Measurements from ENCODE around the gene GALK1.
"Not testable (repeated sequence)": the region's sequence is repeated elsewhere in the genome, so short reads cannot be mapped to it uniquely, and the experiment has no call there.

GALK1 gene

DNA sequence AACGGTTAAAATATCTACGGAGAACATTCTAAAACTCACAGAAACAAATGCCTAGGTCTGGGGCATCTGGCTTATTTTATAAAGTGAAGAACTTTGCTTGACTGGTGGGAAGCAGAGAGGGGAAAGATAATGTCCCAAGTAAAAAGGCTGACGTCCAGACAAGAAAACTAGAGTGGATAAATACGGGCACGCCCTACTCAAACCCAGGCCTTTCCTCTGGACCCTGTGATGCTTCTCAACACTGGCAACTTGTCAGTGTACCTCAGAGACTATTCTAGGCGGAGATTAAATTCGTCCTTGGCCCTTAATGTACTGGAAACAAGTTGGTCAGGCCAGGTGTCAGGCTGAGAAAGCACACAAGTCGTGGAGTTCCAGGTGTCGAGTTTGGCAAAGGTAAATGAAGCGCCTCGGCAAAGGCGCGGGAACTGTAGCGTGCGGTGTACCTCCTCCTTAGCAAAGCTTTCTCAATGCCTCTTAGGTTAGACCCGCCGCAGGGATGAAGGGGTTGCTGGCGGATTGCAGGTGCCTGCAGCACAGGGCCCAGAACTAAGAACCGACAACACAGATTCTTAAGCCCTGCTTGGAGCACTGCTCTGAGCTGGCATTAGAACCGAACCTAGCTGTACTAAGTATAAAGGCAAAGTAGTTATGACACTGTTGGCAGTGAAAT is 18.9 kb upstream of the GALK1 start:
- DNase-seq: no peak

DNA sequence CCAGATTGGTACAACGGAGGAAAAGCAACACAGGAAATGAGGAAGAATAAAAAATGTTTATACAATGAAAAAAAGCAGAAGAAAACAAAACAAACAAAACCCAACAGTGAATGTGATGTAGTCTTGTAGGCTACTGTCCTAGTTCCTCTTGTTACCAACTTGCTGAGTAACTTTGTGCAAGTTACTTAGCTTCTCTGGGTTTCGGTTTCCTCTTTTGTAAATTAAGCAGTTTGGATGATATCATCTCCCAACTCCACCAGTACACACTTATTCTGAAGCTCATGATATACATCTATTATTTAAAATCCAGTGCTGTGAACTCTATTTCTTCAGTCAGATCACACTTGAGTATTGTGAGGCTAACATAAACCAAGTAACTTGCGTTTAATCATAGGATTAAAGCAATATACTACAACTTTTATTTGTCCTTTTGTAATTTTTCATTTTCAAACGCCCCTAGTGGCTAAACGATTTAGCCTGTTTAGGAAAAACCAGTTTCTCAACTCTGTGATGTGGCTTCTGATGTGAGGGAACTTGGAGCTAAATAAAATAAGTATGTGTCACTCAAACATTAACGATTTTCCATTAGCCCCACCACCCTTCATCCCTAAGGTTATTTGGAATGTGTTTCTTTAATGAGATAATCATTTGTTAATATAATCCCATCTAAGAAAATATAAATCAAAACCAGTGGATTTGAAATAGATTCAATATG is 18.2 kb upstream of the GALK1 start:
- DNase-seq: peak; percentile 45

DNA sequence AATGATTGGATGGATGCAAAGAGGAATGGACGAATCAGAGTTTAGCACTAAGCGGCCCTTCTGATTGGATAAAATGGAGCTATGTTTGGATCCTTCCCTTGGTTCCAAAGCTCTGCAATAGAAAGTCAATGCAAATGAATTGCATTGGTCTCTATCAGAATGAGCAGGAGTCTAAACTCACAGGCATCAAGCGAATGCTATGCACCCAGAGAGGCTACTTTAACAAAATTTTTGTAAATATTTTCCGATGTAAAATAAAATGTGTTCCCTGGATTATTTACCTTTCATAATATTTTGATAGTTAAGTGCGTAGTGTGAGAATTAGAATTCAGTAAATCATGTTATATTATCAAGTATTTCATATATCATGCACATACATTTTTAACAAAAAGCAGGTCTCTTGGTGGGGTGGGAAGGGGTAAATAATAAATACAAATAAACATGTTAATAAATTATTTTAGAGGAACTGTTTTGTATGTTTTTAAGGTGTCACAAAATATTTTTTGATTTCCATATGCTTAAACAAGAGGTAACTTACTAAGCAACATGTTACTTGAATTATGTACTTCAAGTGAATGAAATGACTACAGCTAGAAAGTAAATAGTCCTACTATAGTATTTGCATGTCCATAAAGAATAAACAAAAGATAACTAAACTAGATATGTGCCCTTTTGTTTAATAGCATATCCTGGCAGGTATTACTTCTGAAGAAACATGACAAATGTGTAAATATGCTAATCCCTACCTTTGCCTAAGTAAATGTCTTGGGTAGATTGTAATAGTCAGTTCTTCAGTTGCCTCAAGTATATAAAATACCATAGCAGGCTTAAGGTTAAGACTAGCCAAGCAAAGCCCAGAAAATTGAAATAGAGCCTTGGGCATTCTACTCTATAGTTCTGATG is 15.2 kb upstream of the GALK1 start:
- no peak for DNase-seq

DNA sequence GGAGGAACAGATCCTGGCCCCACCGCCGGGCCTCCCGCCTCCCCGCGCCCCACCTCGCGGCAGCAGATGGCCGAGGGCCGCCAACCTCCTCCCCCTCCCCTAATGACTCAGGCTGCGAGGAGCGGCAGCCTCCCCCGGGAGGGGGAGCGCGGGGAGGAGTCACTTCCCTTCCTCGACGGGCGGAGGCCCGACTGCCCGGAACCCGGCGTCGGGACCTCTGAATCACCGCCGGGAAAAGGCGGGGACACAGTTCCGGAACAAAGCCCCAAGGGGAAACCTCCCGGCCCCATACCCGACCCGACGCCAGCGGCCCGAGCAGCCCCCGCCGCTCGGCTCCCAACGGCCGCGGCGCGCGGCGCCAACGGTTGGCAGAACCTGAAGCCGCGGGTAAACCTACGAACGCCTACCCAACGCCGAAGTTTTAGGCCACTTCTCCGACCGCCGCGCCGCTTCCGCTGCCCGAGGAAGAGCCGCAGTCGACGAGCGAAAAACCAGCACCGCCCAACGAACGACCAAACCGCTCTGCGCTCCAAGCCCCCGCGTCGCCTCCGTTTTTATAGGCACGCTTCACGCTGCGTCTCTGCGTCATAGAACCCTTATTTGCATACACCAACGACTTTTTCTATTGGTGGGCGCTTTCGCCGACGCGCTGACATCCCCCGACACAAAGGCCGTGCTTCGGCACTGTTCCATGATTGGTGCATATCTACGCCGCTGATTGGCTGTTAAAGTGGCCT is 14.4 kb upstream of the GALK1 start:
- DNase-seq: peak; percentile 98

DNA sequence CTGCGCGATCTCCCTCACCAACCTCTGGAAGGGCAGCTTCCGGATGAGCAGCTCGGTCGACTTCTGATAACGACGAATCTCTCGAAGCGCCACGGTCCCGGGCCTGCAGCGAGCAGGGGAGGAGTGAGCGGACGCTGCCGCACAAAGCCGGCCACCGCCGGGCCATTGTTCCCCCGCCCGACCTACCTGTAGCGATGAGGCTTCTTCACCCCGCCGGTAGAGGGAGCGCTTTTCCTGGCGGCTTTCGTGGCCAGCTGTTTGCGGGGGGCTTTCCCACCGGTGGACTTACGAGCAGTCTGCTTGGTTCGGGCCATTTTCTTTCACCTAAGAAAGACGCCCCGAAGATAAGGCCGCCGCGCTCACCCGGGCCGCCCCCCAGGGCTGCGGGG is 13.9 kb upstream of the GALK1 start:
- no peak for DNase-seq

DNA sequence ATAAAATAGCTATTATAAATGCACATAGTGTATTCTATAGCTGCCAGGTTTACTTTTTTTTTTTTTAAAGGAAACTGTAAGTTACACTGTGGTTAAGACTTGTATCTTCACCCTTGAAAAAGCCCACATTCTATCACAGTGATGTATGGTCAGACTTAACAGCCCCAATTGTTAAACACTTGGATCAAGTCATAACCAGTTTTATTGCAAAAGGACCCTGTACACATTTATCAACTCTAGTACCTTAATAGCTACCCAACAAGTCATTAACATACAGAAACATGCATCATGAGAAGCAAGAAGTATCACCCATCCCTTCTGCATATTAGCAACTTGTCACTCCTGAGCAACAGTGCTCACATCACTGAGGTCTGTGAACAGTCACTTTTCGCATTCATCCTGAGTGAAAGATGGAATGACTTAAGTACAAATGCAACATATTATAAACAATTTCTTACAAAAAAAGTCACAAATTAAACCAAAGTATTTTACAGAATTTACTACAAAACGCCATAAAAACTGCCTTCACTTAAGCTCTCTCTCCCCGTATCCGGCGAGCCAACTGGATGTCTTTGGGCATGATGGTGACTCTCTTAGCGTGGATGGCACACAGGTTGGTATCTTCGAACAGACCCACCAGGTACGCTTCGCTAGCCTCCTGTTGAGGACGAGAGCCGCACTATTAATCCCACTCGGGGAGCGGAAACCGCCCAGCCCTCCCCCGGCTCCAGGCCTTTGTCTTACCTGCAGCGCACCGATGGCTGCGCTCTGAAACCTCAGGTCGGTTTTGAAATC is 13.3 kb upstream of the GALK1 start:
- not testable (repeated sequence) for DNase-seq

DNA sequence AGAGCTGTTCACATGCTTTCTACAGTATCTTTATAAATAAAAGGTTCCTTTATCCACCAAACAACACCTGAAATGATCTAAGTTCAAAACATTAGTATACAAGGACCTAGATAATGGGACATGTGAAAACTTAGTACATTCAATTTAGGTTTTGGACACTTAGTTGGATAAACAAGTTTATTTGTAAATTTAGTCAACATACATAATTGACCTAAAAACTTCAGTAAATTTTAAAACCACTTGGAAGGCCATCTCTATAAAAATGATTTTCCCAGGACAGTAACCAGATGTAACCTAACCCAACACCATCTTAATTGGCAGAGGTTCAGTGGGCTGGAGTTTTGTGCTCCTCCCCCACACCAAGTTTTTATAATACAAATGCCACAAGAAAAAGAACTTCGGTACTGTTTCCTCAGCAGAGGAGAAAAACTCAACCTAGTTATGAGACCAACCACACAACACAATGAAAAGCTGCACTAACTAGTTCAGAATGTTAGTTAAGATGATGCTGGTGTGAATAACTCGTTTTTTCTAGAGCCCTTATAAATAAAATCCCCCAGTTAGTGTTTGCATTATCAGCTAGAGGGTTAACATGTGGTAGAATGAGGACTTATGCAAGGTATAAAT is 12.4 kb upstream of the GALK1 start:
- no peak for DNase-seq

DNA sequence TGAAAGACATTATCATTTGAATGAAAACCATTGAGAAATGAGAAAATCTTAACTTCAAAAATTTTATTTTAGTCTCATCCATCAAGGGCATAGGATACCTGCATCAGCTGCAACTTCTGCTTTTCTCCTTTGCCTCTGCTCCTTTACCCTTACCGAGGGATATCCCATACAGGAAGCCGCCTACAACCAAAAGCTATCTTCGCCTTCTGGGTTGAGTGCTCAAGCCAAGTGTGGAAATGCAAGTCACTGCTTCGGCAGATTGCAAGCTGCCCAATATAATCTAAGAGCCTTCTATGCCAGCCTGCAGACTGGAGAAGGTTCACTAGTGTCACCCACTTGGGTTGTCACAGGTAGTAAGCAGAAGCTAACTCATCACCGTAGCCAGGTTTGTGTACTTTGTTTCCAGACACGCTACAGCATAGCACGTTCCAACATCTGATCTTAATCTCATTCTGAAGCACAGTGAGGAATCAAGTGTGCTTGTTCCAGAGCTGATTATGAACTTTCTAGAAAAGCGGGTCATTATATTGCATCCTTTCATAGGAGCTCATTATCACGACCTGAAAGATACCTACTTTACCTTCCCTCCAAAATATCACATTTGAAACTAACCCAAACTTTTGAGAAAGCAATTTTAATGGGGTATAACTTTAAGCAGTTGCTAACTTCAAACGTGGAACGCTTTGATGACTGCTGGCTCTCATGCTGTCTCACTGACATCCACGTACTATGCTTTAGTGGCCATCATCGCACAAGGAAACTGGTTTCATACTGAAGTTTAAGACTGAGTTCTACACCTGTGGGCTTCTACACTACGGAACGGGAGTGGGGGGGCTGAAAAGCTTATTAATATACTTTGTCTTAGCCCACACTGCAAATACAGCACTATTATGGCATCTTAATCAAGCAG is 11.6 kb upstream of the GALK1 start:
- DNase-seq: no peak

DNA sequence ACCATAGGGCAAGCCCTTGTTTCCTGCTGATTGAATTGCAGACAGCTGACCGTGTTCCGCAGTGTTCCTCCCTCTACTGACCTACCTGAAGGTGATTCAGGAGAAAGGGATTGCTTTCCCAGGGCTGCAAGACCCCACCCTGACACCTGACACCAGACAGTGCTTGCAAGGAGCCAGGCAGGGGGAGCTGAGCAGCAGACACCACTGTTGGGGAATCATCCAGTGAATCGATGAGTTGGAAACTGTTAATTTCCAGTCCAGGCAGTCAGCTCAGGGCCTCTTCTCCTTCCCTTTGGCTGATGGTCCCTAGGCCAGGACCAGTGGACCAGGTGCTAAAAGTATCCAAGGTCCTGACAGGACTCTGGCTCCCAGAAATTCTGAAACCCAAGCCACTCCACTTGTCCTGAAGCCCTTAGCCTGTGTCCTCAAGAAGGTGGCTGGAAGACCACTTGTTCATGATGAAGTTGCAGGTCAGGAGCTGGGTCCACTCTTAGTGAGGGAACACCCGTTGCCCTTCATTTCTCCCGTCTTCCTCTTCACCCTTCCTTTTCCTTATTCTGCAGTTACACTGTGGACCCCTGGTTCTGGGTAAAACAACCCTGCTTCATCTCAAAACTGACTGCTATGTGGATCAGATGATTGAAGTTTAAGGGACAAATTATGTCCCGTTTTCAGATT is 10.1 kb upstream of the GALK1 start:
- no peak for DNase-seq

DNA sequence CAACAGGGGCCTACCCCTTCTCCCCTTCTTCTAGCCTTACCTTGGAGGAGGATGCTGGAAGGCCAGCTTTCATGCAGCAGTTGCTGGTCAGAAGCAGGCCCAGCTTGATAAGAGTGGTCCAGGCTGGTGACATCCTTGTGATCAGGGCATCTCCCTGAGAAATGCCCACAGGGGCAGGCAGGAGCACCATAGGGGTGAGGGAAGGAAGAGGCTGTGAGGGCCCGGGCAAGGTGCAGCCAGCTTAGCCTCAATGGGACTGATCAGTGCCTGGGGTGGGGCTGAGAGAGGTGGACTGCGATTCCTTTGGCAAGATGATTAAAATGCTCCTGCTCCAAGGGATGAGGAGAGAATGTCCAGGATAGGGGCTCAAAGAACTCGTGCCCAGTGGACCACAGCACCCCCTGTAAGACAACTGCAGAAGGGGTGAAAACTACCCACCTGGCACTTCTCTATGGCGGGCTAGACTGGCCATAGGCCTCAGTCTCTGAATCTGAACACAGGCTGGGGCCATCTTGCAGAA is 9.5 kb upstream of the GALK1 start:
- DNase-seq: no peak

DNA sequence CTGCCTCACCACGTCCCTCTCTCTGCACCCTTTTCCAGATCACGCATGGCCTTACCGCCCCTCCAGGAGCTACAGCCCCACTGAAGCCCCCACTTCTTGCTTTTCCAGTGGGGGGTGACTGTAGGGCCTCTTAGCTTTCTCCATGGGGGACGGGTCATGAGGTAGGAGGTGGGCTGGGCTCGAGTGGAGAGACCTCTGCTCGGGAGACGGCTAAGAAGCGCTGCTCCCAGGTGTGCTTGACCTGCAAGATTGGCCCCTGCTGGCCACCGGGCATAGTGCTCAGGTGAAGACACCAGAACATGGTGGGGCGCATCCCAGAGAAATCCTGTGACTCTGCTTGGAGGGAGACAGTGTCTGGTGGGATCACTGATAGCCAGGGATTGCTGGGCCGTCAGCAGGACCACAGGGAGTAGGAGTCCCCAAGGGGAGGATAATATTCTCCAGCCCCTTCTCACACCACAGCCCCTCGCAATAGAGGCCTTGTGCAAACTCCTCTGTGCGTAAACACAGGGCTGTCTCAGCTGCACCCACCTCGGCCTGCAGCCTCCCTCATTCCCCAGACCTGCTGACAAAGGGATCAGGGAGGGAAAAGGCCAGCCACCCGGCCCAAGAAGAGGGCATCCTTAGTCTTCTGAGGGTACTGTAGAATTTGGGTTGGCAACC is 8.9 kb upstream of the GALK1 start:
- no peak for DNase-seq

DNA sequence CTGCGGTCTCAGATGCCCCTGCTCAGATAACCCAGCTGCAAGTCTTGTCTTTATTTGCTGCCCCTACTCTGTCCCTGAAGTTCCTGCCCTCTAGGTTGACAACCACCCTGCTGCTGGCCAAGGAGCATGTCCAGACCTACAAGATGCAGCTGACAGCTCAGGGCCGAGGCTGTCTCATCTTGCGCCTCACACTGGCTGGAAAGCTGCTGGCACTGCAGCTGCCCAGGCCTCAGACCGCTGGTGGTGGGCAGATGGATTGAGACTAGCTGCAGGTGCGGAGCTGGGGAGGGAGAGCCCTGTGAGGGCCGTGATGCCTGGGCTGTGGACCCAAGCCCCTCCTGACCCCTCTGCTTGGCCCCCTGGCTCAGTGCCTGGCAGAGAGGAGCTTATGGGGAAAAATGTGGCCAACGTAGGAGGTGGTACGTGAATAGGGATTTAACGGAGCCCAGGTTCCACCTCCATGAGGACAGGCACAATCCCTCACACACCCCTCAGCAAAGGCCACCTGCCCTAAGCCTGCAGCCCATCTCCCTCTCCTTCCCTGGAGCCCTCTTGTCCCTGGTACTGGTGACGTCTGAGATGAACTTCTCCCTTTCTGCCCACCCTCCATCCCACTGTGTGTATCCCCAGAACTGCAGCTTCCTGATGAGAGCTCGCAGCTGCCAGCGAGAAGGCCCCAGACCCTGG is 8.3 kb upstream of the GALK1 start:
- no peak for DNase-seq

DNA sequence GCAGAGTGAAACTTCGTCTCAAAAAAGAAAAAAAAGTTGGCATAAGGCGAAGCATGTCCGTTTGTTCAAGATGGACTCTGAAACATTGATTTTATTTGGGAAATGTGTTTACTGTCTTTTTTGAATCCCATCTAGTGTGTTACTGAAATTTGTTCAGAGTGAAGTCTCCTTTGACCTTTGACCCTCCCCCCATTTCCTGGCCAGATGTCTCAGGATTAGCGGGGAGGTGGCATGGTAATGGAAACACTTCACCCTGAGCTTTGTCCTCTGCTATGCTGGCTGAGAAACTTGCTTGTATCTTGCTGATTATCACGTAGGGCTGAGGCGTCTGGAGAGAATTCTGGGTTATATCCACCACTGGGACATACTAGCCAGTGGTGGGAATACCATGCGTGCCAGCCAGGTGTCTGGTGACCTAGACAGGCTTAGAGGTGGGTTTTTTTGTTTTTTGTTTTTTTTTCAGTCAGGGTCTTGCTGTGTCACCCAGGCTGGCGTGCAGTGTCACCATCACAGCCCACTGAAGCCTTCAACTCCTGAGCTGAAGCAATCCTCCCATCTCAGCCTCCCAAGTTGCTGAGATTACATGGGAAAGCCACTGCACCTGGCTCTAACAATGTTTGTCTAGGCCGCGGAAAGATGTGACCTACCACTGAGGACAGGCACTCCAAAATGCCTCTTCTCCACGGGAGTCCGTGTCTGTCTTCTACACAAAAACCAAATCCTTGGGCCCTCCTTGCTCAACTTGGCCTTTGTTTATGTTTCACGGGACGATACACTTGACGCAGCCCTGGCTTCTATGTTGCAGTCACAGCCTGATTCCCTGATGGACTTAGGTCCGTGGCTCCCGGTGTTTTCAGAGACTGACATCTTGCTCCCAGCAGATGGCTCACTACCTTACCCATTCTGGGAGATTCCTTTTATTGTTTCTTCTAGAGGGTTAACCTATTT is 6.6 kb upstream of the GALK1 start:
- DNase-seq: no peak

DNA sequence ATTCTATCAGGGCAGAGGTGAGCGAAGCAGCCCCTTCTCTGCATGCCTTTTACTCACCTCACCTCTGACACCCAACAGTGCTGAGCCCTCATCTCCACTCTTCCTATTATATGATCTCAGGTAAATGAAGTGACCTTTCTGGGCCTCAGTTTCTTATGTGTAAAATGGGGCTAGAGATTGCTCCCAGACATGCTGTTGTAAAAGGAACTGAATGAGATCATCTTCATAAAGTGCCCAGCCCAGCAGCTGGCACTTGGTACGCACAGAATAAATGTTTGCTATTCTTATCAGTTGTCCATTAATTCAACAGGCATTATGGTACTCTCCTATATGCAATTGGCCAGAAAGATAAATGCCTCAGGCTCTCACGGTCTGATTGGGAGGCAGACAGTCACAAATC is 4.5 kb upstream of the GALK1 start:
- DNase-seq: no peak

DNA sequence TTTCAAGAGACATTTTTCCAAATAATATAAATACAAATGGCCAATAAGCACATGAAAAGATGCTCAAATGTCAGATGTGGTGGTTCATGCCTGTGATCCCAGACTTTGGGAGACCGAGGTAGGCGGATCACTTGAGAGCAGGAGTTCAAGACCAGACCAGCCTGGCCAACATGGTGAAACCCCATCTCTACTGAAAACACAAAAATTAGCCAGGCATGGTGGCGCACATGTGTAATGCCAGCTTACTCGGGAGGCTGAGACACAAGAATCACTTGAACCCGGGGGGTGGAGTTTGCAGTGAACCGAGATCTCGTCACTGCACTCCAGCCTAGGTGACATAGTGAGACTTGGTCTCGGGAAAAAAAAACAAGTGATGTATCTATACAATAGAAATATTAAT is 2.9 kb upstream of the GALK1 start:
- DNase-seq: no peak

DNA sequence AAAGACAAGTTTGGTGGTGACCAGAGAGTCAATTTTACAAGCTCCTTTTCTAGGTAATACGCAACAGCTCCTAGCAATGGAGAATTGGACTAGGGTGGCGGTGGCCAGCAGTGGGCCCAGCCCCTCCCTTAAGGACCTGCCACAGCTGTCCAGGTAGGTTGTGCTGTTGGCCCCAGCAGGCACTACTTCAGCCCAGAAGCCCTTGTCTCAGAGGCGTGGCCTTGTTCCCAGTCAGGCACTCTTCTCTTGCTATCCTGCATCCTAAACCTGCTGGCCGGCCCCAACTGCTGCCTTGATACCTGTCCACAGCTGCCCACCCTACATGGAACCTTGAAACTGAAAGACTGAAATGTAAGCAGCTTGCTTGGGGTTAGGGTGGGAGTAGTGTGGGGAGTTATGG is 989 bp upstream of the GALK1 start:
- DNase-seq: no peak

DNA sequence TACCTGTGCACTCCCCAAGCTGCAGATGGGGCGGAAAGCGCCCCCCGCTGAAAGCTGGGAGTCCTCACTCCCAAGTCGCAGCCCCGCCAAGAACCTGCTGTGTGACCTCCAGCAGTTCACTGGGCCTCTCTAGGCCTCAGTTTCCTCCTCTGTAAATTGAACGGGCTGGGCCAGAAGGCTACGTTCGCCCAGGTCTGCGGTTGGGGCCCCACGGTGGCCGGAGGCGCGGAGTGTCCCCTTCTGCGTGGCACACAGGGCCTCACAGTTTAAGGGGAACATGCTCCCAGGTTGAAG is 628 bp downstream of the GALK1 start:
- no peak for DNase-seq
